NT2/D1 (cell line): ENCODE results near the gene OSGIN1.

Experiments used
- DNase-seq: peaks from one replicate; pipeline ENCODE4 v3.0.0-alpha.2; 2011; ENCODE audit warnings: low read depth, low spot score
- H3K27me3 ChIP-seq: 2 replicates; pipeline ENCODE4 v1.6.0; 2011; ENCODE audit warnings: mild to moderate bottlenecking; ENCODE audit not compliant: insufficient read length, insufficient read depth
- H3K36me3 ChIP-seq: 2 replicates; pipeline ENCODE4 v1.6.1; 2011; ENCODE audit warnings: mild to moderate bottlenecking, low read length, mixed read lengths; ENCODE audit not compliant: insufficient read depth, insufficient read length
- H3K4me1 ChIP-seq: 2 replicates; pipeline ENCODE4 v1.5.1; 2011; ENCODE audit not compliant: insufficient read depth, insufficient read length
- H3K4me3 ChIP-seq: 2 replicates; pipeline ENCODE4 v1.5.1; 2011; ENCODE audit warnings: low read depth; ENCODE audit not compliant: insufficient read length
- H3K9ac ChIP-seq: 2 replicates; pipeline ENCODE4 v1.6.0; 2011; ENCODE audit warnings: low read depth; ENCODE audit not compliant: insufficient read length
- H3K9me3 ChIP-seq: 2 replicates; pipeline ENCODE4 v1.5.1; 2011; ENCODE audit warnings: mild to moderate bottlenecking, low read length; ENCODE audit not compliant: insufficient read depth
- SUZ12 ChIP-seq: IDR thresholded peaks from 2 replicates; pipeline ENCODE4 v1.6.1; 2011; ENCODE audit not compliant: insufficient read length, insufficient read depth; ENCODE audit errors: extremely low read depth
- YY1 ChIP-seq: IDR thresholded peaks from 2 replicates; pipeline ENCODE4 v1.6.1; 2011; ENCODE audit not compliant: insufficient read length, insufficient read depth
- ZNF274 ChIP-seq: IDR thresholded peaks from 2 replicates; pipeline ENCODE4 v1.6.1; 2011; ENCODE audit warnings: mild to moderate bottlenecking, low read depth, low read length

Gene OSGIN1

DNA sequence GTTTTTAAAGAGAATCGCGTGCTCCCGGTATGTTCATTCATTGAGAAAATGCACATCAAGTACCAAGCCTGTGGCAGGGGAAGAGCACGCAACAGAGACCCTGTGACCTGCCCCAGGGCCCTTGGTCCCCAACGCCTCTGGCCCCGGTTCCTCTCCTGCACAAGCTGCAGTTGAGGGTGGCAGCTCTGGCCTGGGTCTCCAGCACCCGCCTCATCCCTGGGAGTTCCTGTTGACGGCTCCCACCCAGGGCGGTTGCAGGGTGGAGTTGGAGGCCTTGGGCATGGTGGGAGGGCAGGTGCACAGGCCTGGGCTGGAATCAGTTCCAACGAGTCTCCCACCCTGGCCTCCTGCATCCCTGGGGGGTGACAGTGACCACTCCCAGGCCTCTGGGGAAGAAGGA, 20.0 kb downstream of the OSGIN1 start:
- Histone ChIP-seq H3K27me3 (peaks cover 11% of the 10 kb centered on the region), H3K4me1 (peaks cover 31% of the 10 kb centered on the region), H3K4me3 (no peak overlapping the region), H3K9me3 (peaks cover 11% of the 10 kb centered on the region), H3K9ac (peak overlapping the region; percentile 25), H3K36me3 (no peaks in the 10 kb centered on the region)
- no peak for DNase-seq
- TF ChIP-seq ZNF274 (no peak), SUZ12 (no peak), YY1 (no peak)

DNA sequence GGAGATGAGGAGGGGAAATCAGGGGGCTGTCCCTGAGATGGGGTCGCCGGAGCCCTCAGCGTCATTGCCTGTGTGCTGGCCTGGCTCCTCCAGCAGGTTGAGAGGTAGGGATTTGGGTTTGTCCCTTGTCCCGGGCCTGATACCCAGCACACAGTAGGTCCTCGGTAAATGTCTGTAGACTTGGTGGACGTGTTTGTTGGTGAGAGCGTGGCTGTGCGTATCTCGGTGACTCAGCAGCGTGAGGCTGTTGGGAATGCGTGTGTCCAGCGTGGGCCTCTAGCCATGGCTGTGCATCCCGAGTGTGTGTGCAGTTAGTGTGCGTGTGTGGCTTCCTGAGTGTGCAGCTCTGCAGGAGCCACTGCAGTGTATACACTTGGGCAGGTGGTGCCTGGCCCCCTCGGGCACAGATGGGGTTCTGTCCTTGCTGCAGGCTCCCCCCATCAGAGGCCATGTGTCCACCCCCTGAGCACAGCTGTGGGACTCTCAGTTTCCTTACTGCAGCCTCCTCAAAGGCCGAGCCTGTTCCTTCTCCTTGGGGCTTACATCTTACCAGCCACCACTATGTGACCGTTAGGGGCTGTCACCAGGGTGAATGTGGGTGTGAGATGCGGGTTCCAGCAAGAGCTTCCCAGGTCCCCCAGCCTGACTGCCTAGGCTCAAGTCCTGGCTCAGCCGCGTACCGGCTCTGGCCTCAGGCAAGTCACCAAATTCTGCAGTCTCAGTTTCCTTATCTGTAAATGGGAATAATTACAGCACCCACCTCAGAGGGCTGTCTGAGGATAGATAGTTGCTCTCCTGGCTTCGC, 20.7 kb downstream of the OSGIN1 start:
- peak overlapping the region; percentile 13 for H3K9ac ChIP-seq
- no peaks in the 10 kb centered on the region for H3K36me3 ChIP-seq
- no peak for TF ChIP-seq SUZ12
- no peak for TF ChIP-seq YY1
- TF ChIP-seq ZNF274 = no peak
- no peak for DNase-seq
- peaks cover 31% of the 10 kb centered on the region for H3K4me1 ChIP-seq
- peaks cover 18% of the 10 kb centered on the region for H3K9me3 ChIP-seq
- no peak overlapping the region for H3K4me3 ChIP-seq
- H3K27me3 ChIP-seq = peaks cover 11% of the 10 kb centered on the region

DNA sequence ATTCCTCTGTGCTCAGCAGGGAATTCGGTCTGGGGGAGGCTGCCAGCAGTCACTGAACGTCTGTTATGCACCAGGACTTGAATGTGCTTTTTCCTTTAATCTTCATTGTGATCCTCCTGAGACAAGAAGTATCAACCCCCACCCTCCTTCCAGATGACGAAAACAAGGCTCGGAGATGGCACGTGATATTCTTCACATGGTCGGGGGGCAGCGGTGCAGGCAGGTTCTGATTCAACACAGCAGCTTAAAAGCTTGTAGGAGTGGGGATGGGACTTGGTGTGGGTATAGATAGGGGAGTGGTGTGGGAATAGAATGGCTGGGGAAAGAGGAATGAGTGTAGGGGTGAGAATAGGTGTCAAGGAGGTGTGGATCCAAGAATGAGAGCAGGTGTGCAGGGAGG, 21.4 kb downstream of the OSGIN1 start:
- peaks cover 31% of the 10 kb centered on the region for H3K4me1 ChIP-seq
- no peak for DNase-seq
- H3K4me3 ChIP-seq = no peak overlapping the region

DNA sequence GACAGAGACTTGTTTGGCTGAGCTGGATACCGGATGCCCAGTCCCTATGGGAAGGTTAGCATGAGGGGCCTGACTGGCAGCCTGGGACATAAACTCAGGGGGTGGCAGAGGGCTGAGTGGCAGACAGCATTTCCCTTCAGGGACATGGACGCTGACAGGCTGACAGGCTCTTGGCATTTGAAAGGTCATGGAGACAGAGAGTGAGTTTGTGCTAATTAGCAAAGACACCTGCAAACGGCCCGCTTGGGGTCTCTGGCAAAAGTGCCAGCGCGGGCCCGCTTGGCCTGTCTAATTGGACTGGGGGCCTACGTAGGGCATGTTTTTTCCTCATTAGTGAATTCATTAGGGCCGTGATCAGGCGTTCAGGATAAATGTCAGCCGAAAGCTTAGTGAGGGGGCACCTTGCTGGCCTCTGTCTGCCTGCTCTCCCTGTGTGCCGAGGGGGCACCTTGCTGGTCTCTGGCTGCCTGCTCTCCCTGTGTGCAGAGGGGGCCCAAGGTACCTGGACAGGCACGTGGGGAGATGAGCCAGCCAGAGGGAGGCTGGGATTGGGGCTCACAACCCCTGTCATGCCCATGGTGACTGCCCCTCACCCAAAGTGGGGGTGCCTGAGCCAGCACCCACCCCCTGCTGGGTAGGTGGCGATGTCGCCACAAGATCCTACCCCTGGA, 22.7 kb downstream of the OSGIN1 start:
- Histone ChIP-seq H3K27me3 (no peaks in the 10 kb centered on the region), H3K9ac (no peak overlapping the region), H3K4me3 (no peak overlapping the region), H3K9me3 (peaks cover 31% of the 10 kb centered on the region), H3K36me3 (no peaks in the 10 kb centered on the region), H3K4me1 (peaks cover 21% of the 10 kb centered on the region)
- no peak for DNase-seq
- TF ChIP-seq YY1 (no peak), SUZ12 (no peak), ZNF274 (no peak)

More for the DNA sequence above, 21.4 kb downstream of the OSGIN1 start:
- no peak overlapping the region for H3K9ac ChIP-seq
- peaks cover 4% of the 10 kb centered on the region for H3K27me3 ChIP-seq
- H3K9me3 ChIP-seq = peaks cover 25% of the 10 kb centered on the region
- H3K36me3 ChIP-seq = no peaks in the 10 kb centered on the region
- TF ChIP-seq ZNF274 (no peak), SUZ12 (no peak), YY1 (no peak)

DNA sequence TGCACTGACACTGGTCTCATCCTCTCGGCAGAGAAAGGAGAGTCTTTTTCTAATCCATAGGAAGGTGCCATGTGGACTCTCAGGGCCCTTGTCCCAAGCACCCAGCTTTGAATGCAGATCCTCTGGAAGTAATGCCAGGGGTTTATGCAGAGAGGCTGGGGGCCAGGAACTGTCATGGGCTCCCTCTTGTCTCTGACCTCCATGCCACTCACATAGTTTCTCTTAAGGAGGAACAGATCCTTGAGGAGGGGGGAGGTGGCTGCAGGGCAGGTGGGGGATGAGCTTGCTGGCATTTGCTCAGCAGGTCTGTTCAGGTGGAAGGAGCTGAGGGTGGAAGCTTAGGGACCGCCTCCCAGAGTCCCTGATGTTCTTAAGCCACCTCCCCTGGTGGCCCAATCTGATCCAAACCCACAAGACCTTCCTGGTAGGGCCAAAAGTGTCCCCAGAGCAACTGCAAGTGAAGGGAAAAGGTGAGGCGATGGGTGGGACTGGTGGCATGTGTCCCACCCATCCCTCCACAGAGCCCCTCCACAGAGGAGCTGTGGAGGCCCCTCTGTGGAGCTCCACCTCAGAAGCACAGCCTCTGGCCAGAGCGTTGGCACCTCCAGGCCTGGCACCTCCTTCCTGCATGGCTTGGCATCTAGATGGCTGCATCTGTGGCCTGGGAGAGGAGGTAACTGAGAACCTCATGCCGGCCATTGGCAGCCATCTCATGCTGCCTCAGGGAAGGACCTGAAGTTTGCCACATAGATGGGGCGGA, 24.2 kb downstream of the OSGIN1 start:
- no peak for DNase-seq
- H3K36me3 ChIP-seq = no peaks in the 10 kb centered on the region
- H3K4me1 ChIP-seq = peaks cover 12% of the 10 kb centered on the region
- peaks cover 31% of the 10 kb centered on the region for H3K9me3 ChIP-seq
- no peaks in the 10 kb centered on the region for H3K27me3 ChIP-seq
- H3K9ac ChIP-seq = no peak overlapping the region
- no peak overlapping the region for H3K4me3 ChIP-seq
- no peak for TF ChIP-seq ZNF274
- TF ChIP-seq SUZ12 = no peak

DNA sequence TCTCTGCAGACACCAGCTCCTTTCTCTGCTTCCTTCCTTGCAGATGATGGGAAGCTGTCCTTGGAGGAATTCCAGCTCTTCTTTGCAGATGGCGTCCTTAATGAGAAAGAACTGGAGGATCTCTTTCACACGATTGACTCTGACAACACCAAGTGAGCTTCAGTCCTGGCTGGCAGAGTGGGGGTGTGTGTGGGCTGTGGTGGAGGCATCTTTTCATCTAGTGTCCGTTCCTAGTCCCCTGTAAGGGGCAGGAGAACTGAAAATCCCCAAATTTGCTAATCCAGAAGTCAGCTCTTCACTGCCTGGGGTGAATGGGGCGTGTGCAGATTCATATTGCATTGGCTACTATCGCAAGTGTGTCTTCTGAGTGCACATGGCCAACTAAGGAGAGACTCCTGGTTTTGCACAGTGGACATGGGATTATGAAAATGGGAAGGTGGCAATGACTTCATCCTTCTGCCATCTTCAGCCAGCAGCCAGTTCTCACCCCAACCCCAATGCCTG, 25.4 kb downstream of the OSGIN1 start:
- H3K27me3 ChIP-seq = no peaks in the 10 kb centered on the region
- no peak overlapping the region for H3K4me3 ChIP-seq
- no peak for DNase-seq
- H3K36me3 ChIP-seq = no peaks in the 10 kb centered on the region
- H3K4me1 ChIP-seq = peaks cover 9% of the 10 kb centered on the region
- TF ChIP-seq SUZ12 (no peak), ZNF274 (no peak), YY1 (no peak)
- H3K9ac ChIP-seq = no peak overlapping the region
- H3K9me3 ChIP-seq = peaks cover 31% of the 10 kb centered on the region

DNA sequence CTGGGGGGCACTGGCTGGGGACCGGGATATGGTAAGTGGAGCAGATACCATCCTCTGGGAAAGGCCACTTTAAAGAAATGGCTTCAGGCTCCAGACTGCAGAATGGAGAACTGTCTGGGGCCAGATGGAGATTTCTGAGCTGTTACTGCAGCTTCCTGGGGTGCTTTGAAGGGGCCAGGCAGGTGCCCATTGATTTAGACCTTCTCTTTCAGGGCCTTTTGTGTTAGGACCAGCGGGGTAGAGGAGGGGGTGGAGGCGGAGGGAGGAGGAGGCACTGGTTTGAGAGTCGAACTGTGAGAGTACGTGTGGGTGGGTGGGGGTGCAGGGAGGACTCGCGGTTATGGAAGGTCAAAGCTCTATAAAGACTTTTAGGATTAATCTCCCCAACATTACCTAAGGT, 26.4 kb downstream of the OSGIN1 start:
- DNase-seq = no peak
- Histone ChIP-seq H3K27me3 (no peaks in the 10 kb centered on the region), H3K4me3 (no peak overlapping the region), H3K9ac (no peak overlapping the region), H3K9me3 (peaks cover 31% of the 10 kb centered on the region), H3K4me1 (peaks cover 3% of the 10 kb centered on the region), H3K36me3 (no peaks in the 10 kb centered on the region)
- no peak for TF ChIP-seq YY1
- no peak for TF ChIP-seq SUZ12
- no peak for TF ChIP-seq ZNF274
